HepG2 (cell line): Measurements from ENCODE around the gene SLC48A1. TPM values are rescaled to one million over a fixed set of nuclear protein-coding genes. Genes with fewer than 3 reads are reported as not detected.

ENCODE experiments used
- ATAC-seq: fragments of 200-7000 bp; cut with Tn5 transposase; 3 replicates; pipeline ENCODE4 v1.9.1; 2020; ENCODE audit warnings: mild to moderate bottlenecking, moderate library complexity
- BruUV-seq: library from RNA; stranded (reverse); fragments of 400-500 nt; replicated peaks from 2 replicates; lab custom pipeline; 2021; lab: Mats Ljungman, UMichigan
- CTCF ChIA-PET: fragments of 300-600 bp; formaldehyde crosslinking; extraction: SDS; loops from one replicate; lab custom pipeline; 2021; ENCODE audit warnings: low total read pairs, inconsistent platforms, low intra/inter-chr PET ratio; lab: Yijun Ruan, JAX
- POLR2A ChIA-PET: fragments of 350-600 bp; sonication (Branson Sonifier 250); formaldehyde crosslinking; loops from one replicate; lab custom pipeline; 2020; ENCODE audit warnings: antibody characterized with exemption, inconsistent platforms; lab: Yijun Ruan, JAX
- DNase-seq: peaks from one replicate; pipeline ENCODE4 v3.0.0-alpha.2; 2015; ENCODE audit warnings: low spot score
- FAIRE-seq: peaks from 3 replicates; lab custom pipeline; 2011; peaks lifted over from hg19 to GRCh38; lab: Jason Lieb, UNC
- H2AFZ ChIP-seq: one replicate; pipeline ENCODE4 v1.6.1; 2011; ENCODE audit warnings: low read length, inconsistent platforms
- H3K27ac ChIP-seq: fragments of 300-600 bp; 3 replicates; pipeline ENCODE4 v1.8.0; 2011; ENCODE audit warnings: mixed run types, mild to moderate bottlenecking, mixed read lengths, low read length, inconsistent platforms; ENCODE audit not compliant: insufficient read depth; ENCODE audit errors: extremely low read length
- H3K27me3 ChIP-seq, 2 experiments: fragments of 200-600 bp in 1 of 2; 2 replicates in 1 of 2; 3 replicates in 1 of 2; pipeline versions ENCODE4 v1.6.0 to v1.8.0; 2011; ENCODE audit warnings: low read length in 2 of 2, mild to moderate bottlenecking in 2 of 2, moderate library complexity in 2 of 2, inconsistent platforms in 1 of 2; ENCODE audit not compliant: insufficient read depth in 2 of 2, control insufficient read depth in 1 of 2
- H3K36me3 ChIP-seq, 2 experiments: fragments of 200-600 bp in 1 of 2; replicated peaks in 1 of 2; 2 replicates in 1 of 2; 3 replicates in 1 of 2; pipeline versions ENCODE4 v1.5.1 to v1.8.0; 2011; ENCODE audit warnings: low read length in 2 of 2, inconsistent platforms in 1 of 2; ENCODE audit not compliant: insufficient read depth in 2 of 2, control insufficient read depth in 1 of 2
- H3K4me1 ChIP-seq: 2 replicates; pipeline ENCODE4 v1.5.1; 2012; ENCODE audit warnings: low read length, inconsistent platforms; ENCODE audit not compliant: insufficient read depth
- H3K4me2 ChIP-seq: 2 replicates; pipeline ENCODE4 v1.6.0; 2011; ENCODE audit warnings: low read depth, low read length, inconsistent platforms
- H3K4me3 ChIP-seq, 3 experiments: fragments of 200-600 bp in 1 of 3; sonication (generic), shearing (Covaris generic) in 1 of 3; replicated peaks in 1 of 3; 2 replicates each; pipeline ENCODE4 v1.5.1; 2011 to 2016; ENCODE audit warnings: low read length in 3 of 3, inconsistent platforms in 2 of 3, low read depth in 2 of 3, mild to moderate bottlenecking in 2 of 3, control low read depth in 1 of 3, mixed read lengths in 1 of 3; ENCODE audit not compliant: insufficient read depth in 1 of 3
- H3K79me2 ChIP-seq: one replicate; pipeline ENCODE4 v1.6.1; 2011; ENCODE audit warnings: low read length, inconsistent platforms; ENCODE audit not compliant: insufficient read depth
- H3K9ac ChIP-seq: 2 replicates; pipeline ENCODE4 v1.6.0; 2011; ENCODE audit warnings: mild to moderate bottlenecking, low read depth, low read length, inconsistent platforms; ENCODE audit not compliant: insufficient read depth
- H3K9me3 ChIP-seq: 2 replicates; pipeline ENCODE4 v1.5.1; 2012; ENCODE audit warnings: mild to moderate bottlenecking, low read length
- H4K20me1 ChIP-seq: 2 replicates; pipeline ENCODE4 v1.6.0; 2011; ENCODE audit warnings: inconsistent platforms, mild to moderate bottlenecking, low read length, moderate library complexity; ENCODE audit not compliant: insufficient read depth
- CHCHD3 ChIP-seq: sonication (generic); formaldehyde crosslinking; IDR thresholded peaks from 2 replicates; pipeline ENCODE4 v1.8.0; 2022; ENCODE audit warnings: mild to moderate bottlenecking, missing genetic modification reagents, moderate library complexity
- ELF3 ChIP-seq: IDR thresholded peaks from 2 replicates; pipeline ENCODE4 v1.6.1; 2016; ENCODE audit warnings: missing genetic modification reagents, missing compliant biosample characterization
- FIP1L1 ChIP-seq: fragments of 200-400 bp; formaldehyde crosslinking; IDR thresholded peaks from 2 replicates; pipeline ENCODE4 v1.6.1; 2018; ENCODE audit warnings: low read depth, mild to moderate bottlenecking, low read length, moderate library complexity, borderline replicate concordance; ENCODE audit not compliant: insufficient read depth
- FOSL2 ChIP-seq: sonication (generic); formaldehyde crosslinking; IDR thresholded peaks from 2 replicates; pipeline ENCODE4 v1.4.0; 2020; ENCODE audit warnings: missing genetic modification reagents
- KAT2B ChIP-seq: fragments of 150-350 bp; IDR thresholded peaks from 2 replicates; pipeline ENCODE4 v1.6.1; 2014; ENCODE audit warnings: low read depth, low read length, borderline replicate concordance
- MED8 ChIP-seq: sonication (generic); formaldehyde crosslinking; IDR thresholded peaks from 2 replicates; pipeline ENCODE4 v1.8.1; 2023; ENCODE audit warnings: mild to moderate bottlenecking, missing genetic modification reagents; ENCODE audit not compliant: insufficient replicate concordance
- NONO ChIP-seq, 2 experiments: fragments of 450-650 bp in 1 of 2; sonication (generic) in 1 of 2; formaldehyde crosslinking in 1 of 2; IDR thresholded peaks in 1 of 2; conservative IDR thresholded peaks in 1 of 2; 2 replicates each; pipeline versions ENCODE4 v1.6.1 to v1.8.0; 2017 to 2022; ENCODE audit warnings: mild to moderate bottlenecking in 1 of 2, missing genetic modification reagents in 1 of 2, moderate library complexity in 1 of 2
- RFX5 ChIP-seq: IDR thresholded peaks from 2 replicates; pipeline ENCODE4 v1.6.1; 2011; ENCODE audit warnings: low read depth, low read length, improper control_type of control experiment
- RXRB ChIP-seq: IDR thresholded peaks from 2 replicates; pipeline ENCODE4 v1.6.1; 2016; ENCODE audit warnings: borderline replicate concordance, missing genetic modification reagents, missing compliant biosample characterization
- STAG1 ChIP-seq: sonication (generic); formaldehyde crosslinking; IDR thresholded peaks from 2 replicates; pipeline ENCODE4 v1.4.0; 2020; ENCODE audit warnings: missing genetic modification reagents
- ZNF10 ChIP-seq: sonication (generic); formaldehyde crosslinking; IDR thresholded peaks from 2 replicates; pipeline ENCODE4 v1.4.0; 2020; ENCODE audit warnings: mild to moderate bottlenecking, low read depth, missing genetic modification reagents, borderline replicate concordance
- ZNF468 ChIP-seq: sonication (generic); formaldehyde crosslinking; IDR thresholded peaks from 2 replicates; pipeline ENCODE4 v1.8.0; 2022; ENCODE audit warnings: mild to moderate bottlenecking, moderate library complexity, missing genetic modification reagents
- ZNF83 ChIP-seq: sonication (generic); formaldehyde crosslinking; IDR thresholded peaks from 2 replicates; pipeline ENCODE4 v1.4.0; 2020; ENCODE audit warnings: missing genetic modification reagents, mild to moderate bottlenecking, borderline replicate concordance
- ZNF883 ChIP-seq: sonication (generic); formaldehyde crosslinking; IDR thresholded peaks from 2 replicates; pipeline ENCODE4 v1.5.1; 2020; ENCODE audit warnings: mild to moderate bottlenecking, missing genetic modification reagents; ENCODE audit errors: not compliant biosample characterization
- WGBS: methylation state at CpG from one replicate; pipeline ENCODE4 v1.1.6; 2017; ENCODE audit warnings: low lambda C conversion rate; 5-methylcytosine and 5-hydroxymethylcytosine counted together
- in situ Hi-C: cut with HindIII; loops from 2 replicates; pipeline ENCODE4 v1.10.0; 2017; ENCODE audit warnings: low pct_unique_long_range_greater_than_20kb; ENCODE audit not compliant: extremely low pct_ligation_motif_present
- intact Hi-C: fragments of 100-400 bp; cut with micrococcal nuclease; formaldehyde crosslinking; loops from one replicate; pipeline ENCODE4 v1.10.0; 2022; ENCODE audit not compliant: unreplicated experiment
- polyA plus RNA-seq, 8 experiments: library from polyadenylated mRNA; depleted of rRNA in 3 of 8; stranded (reverse) in 7 of 8; unstranded in 1 of 8; fragments of >200 nt; fragmentation: Illumina TruSeq in 4 of 8; extraction: Trizol in 4 of 8; gene quantifications; 2 replicates each; pipeline versions ENCODE4 v1.2.1 to v1.2.3, GENCODE V29; 2011 to 2016; ENCODE audit warnings: low read depth in 4 of 8, missing spikeins in 1 of 8, mixed read lengths in 1 of 8; ENCODE audit not compliant: insufficient read depth in 1 of 8
- total RNA-seq, 5 experiments: library from RNA; depleted of rRNA; stranded (reverse); fragments of >200 nt; fragmentation: Illumina TruSeq; extraction: Trizol; gene quantifications; 2 replicates each; pipeline ENCODE4 v1.2.3, GENCODE V29; 2016; ENCODE audit warnings: low read depth in 1 of 5
- TF ChIP-seq, protein P1 (sequence below): sonication (generic); formaldehyde crosslinking; IDR thresholded peaks from 2 replicates; pipeline ENCODE4 v1.5.0; 2020; ENCODE audit warnings: missing genetic modification reagents
- TF ChIP-seq, protein P2 (sequence below): sonication (generic); formaldehyde crosslinking; IDR thresholded peaks from 2 replicates; pipeline ENCODE4 v1.5.0; 2020; ENCODE audit warnings: mild to moderate bottlenecking, low read depth, missing genetic modification reagents, borderline replicate concordance
- TF ChIP-seq, protein P3 (sequence below): sonication (generic); formaldehyde crosslinking; IDR thresholded peaks from 2 replicates; pipeline ENCODE4 v1.4.0; 2020; ENCODE audit warnings: mild to moderate bottlenecking, missing genetic modification reagents
- TF ChIP-seq, protein P4 (sequence below): sonication (generic); formaldehyde crosslinking; IDR thresholded peaks from 2 replicates; pipeline ENCODE4 v1.8.1; 2022; ENCODE audit warnings: mild to moderate bottlenecking, missing genetic modification reagents

The SLC48A1 gene
- total and polyA plus RNA-seq, 2 of the 13 experiments (the other 11 are each of a cell fraction or from before 2014, with no cell fraction given): 2.2 to 3.7 TPM

DNA sequence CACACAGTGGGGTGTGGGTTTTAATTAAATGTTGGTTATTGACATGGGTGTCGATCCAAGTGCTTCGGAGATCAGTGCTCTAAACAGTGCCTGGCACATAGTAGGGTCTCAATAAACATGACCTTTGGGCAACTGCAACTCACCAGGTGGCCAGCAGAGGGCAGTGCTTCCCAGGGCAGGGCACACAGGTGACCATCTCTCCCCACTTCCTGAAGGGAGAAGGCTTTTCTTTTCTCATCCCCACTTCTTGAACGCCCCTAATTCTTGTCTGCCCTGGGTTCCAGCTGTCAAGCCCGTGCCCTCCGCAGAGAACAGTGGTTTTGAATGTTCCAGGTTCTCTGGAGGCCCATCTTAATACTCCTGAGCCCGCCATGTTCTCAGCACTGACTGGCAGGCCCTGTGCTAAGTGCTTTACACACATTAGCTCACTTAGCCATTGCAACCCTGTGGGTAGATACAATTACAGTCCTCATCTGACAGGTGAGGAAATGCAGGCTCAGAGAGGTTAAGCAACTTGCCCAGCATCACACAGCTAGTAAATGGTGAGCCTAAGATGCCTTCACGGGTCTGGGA lies 30.7 kb upstream of the SLC48A1 start:
- intact Hi-C loops: loop anchor here (1.0 kb wide), 2 partner anchors 37 to 96 kb away; no protein-coding TSS in a partner anchor
- POLR2A ChIA-PET: no interaction called here
- TF ChIP-seq, protein P1, sequence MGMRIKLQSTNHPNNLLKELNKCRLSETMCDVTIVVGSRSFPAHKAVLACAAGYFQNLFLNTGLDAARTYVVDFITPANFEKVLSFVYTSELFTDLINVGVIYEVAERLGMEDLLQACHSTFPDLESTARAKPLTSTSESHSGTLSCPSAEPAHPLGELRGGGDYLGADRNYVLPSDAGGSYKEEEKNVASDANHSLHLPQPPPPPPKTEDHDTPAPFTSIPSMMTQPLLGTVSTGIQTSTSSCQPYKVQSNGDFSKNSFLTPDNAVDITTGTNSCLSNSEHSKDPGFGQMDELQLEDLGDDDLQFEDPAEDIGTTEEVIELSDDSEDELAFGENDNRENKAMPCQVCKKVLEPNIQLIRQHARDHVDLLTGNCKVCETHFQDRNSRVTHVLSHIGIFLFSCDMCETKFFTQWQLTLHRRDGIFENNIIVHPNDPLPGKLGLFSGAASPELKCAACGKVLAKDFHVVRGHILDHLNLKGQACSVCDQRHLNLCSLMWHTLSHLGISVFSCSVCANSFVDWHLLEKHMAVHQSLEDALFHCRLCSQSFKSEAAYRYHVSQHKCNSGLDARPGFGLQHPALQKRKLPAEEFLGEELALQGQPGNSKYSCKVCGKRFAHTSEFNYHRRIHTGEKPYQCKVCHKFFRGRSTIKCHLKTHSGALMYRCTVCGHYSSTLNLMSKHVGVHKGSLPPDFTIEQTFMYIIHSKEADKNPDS (CRISPR knock-in tag): no peak
- TF ChIP-seq ZNF883 (CRISPR knock-in tag) (no peak), KAT2B (no peak), ELF3 (CRISPR knock-in tag) (no peak; the same call in 1 of the 2 replicates), FIP1L1 (no peak), RFX5 (no peak), STAG1 (CRISPR knock-in tag) (peak; percentile 77), ZNF83 (CRISPR knock-in tag) (no peak), RXRB (CRISPR knock-in tag) (no peak), FOSL2 (CRISPR knock-in tag) (0 out of 2 replicates have a peak, but pooled peaks have one; percentile 29), ZNF10 (no peak), NONO (IDR thresholded peaks at IDR 0.05) (no peak), NONO (CRISPR knock-in tag; conservative IDR thresholded peaks at IDR 0.05) (no peak), ZNF468 (CRISPR knock-in tag) (no peak), MED8 (no peak), CHCHD3 (CRISPR knock-in tag) (no peak)
- TF ChIP-seq, protein P2, sequence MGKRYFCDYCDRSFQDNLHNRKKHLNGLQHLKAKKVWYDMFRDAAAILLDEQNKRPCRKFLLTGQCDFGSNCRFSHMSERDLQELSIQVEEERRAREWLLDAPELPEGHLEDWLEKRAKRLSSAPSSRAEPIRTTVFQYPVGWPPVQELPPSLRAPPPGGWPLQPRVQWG: no peak
- TF ChIP-seq, protein P3, sequence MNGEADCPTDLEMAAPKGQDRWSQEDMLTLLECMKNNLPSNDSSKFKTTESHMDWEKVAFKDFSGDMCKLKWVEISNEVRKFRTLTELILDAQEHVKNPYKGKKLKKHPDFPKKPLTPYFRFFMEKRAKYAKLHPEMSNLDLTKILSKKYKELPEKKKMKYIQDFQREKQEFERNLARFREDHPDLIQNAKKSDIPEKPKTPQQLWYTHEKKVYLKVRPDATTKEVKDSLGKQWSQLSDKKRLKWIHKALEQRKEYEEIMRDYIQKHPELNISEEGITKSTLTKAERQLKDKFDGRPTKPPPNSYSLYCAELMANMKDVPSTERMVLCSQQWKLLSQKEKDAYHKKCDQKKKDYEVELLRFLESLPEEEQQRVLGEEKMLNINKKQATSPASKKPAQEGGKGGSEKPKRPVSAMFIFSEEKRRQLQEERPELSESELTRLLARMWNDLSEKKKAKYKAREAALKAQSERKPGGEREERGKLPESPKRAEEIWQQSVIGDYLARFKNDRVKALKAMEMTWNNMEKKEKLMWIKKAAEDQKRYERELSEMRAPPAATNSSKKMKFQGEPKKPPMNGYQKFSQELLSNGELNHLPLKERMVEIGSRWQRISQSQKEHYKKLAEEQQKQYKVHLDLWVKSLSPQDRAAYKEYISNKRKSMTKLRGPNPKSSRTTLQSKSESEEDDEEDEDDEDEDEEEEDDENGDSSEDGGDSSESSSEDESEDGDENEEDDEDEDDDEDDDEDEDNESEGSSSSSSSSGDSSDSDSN: 0 out of 2 replicates have a peak, but pooled peaks have one; percentile 22
- TF ChIP-seq, protein P4, sequence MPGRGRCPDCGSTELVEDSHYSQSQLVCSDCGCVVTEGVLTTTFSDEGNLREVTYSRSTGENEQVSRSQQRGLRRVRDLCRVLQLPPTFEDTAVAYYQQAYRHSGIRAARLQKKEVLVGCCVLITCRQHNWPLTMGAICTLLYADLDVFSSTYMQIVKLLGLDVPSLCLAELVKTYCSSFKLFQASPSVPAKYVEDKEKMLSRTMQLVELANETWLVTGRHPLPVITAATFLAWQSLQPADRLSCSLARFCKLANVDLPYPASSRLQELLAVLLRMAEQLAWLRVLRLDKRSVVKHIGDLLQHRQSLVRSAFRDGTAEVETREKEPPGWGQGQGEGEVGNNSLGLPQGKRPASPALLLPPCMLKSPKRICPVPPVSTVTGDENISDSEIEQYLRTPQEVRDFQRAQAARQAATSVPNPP (CRISPR knock-in tag): no peak

More for the DNA sequence above, 30.7 kb upstream of the SLC48A1 start:
- Histone ChIP-seq H3K36me3 (no peaks in the 10 kb centered on the region), H3K79me2 (no peaks in the 10 kb centered on the region), H3K27ac (no peak overlapping the region), H3K9me3 (no peaks in the 10 kb centered on the region), H4K20me1 (no peaks in the 10 kb centered on the region), H3K4me1 (peaks cover 24% of the 10 kb centered on the region), H3K4me2 (no peak overlapping the region), H3K27me3 (peaks cover 9 to 49% of the 10 kb centered on the region in 2 experiments), H2AFZ (no peak overlapping the region), H3K4me3 (no peak overlapping the region), H3K9ac (no peak overlapping the region)
- WGBS: 20% methylated on average over 7 of the region's 7 CpGs
- FAIRE-seq: peak; percentile 65
- CTCF ChIA-PET: interaction anchor here (1.3 to 3.8 kb wide), 5 partner anchors 17 to 96 kb away, joined by 4 to 37 read pairs (median 16); partner anchors contain the start of gene RAPGEF3
- no TSS peak for BruUV-seq
- peak; percentile 19 for DNase-seq
- no peak for ATAC-seq
- in situ Hi-C loops: loop anchor here (5.0 kb wide), 1 partner anchor 35 kb away; no protein-coding TSS in a partner anchor
